K562 (cell line): ENCODE data around the gene ELF2. TPM values are rescaled to one million over a fixed set of nuclear protein-coding genes. Genes with fewer than 3 reads are reported as not detected.

ENCODE experiments used
- CTBP1 ChIP-seq: fragments of 450-650 bp; IDR thresholded peaks from 2 replicates; pipeline ENCODE4 v1.6.1; 2016; ENCODE audit warnings: borderline replicate concordance
- polyA plus RNA-seq, 8 experiments: library from polyadenylated mRNA; depleted of rRNA in 4 of 8; stranded (reverse) in 5 of 8; unstranded in 3 of 8; fragments of >200 nt; fragmentation: Nextera tagmentation in 2 of 8; fragmentation: Illumina TruSeq in 1 of 8; extraction: Ambion mirVana in 2 of 8; extraction: Trizol in 1 of 8; gene quantifications; 2 replicates each; pipeline versions ENCODE4 v1.2.1 to v1.2.3, GENCODE V29; 2011 to 2014; ENCODE audit warnings: inconsistent platforms in 1 of 8, missing spikeins in 1 of 8
- total RNA-seq, 7 experiments: library from RNA; depleted of rRNA in 6 of 7; stranded (reverse); fragments of >200 nt in 6 of 7; fragmentation: Illumina TruSeq in 2 of 7; extraction: Trizol in 2 of 7; gene quantifications; 2 replicates each; pipeline versions ENCODE4 v1.2.1 to v1.2.3, GENCODE V29; 2011 to 2021; ENCODE audit warnings: low replicate concordance in 1 of 7
- TF ChIP-seq, protein P1 (sequence below): fragments of 450-650 bp; IDR thresholded peaks from 2 replicates; pipeline ENCODE4 v1.6.1; 2016; ENCODE audit warnings: mild to moderate bottlenecking, moderate library complexity
- TF ChIP-seq, protein P2 (sequence below), 2 experiments: fragments of 450-650 bp in 1 of 2; sonication (generic) in 1 of 2; formaldehyde crosslinking in 1 of 2; IDR thresholded peaks; 2 replicates each; pipeline versions ENCODE4 v1.7.1 to v1.9.0; 2016 to 2022; ENCODE audit warnings: inconsistent platforms in 1 of 2, mild to moderate bottlenecking in 1 of 2, missing genetic modification reagents in 1 of 2

Gene ELF2
- total and polyA plus RNA-seq, 9 of the 15 experiments (the other 6 are each of a cell fraction or from before 2014, with no cell fraction given) = 9.4 to 58.7 (median 41.6) TPM

DNA sequence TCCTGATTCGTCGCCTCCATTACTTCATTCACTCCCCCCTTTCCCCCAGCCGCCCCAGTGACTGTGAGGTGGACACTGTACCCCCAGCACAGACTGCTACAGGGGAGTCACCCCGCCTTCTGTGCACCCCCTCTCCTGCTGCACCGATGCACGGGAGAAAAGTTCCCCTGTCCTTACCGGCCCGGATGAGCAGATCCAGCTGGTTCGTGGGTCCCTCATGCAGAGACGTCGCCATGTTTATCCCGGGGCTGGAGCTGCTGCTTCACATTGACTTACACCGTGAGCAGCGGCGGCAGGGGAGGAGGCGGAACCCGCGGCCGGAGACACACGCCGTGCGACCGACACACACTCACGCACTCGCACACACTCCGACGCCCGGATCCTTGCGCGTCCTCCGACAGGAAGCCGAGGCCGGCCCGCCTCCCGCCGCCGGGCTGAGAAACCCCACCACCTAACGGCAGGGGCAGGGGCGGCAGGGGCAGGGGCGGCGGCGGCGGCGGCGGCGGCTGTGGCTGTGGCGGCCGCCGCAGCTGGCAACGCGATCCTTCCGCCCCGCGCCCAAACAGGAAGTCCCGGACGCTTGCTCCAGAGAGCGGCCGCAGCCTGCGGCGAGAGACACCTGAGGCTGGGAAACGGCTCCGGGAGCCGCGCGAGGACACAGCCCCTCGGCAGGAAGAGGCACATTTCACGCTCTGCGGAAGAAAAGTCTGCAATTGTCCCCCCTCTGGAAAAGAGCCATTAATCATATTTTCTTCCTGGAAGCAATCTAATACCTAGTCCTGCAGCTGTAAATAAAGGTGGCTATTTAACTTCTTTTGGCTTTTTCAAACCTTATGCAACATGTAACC, 92.8 kb downstream of the ELF2 start (continued):
- TF ChIP-seq, protein P1, sequence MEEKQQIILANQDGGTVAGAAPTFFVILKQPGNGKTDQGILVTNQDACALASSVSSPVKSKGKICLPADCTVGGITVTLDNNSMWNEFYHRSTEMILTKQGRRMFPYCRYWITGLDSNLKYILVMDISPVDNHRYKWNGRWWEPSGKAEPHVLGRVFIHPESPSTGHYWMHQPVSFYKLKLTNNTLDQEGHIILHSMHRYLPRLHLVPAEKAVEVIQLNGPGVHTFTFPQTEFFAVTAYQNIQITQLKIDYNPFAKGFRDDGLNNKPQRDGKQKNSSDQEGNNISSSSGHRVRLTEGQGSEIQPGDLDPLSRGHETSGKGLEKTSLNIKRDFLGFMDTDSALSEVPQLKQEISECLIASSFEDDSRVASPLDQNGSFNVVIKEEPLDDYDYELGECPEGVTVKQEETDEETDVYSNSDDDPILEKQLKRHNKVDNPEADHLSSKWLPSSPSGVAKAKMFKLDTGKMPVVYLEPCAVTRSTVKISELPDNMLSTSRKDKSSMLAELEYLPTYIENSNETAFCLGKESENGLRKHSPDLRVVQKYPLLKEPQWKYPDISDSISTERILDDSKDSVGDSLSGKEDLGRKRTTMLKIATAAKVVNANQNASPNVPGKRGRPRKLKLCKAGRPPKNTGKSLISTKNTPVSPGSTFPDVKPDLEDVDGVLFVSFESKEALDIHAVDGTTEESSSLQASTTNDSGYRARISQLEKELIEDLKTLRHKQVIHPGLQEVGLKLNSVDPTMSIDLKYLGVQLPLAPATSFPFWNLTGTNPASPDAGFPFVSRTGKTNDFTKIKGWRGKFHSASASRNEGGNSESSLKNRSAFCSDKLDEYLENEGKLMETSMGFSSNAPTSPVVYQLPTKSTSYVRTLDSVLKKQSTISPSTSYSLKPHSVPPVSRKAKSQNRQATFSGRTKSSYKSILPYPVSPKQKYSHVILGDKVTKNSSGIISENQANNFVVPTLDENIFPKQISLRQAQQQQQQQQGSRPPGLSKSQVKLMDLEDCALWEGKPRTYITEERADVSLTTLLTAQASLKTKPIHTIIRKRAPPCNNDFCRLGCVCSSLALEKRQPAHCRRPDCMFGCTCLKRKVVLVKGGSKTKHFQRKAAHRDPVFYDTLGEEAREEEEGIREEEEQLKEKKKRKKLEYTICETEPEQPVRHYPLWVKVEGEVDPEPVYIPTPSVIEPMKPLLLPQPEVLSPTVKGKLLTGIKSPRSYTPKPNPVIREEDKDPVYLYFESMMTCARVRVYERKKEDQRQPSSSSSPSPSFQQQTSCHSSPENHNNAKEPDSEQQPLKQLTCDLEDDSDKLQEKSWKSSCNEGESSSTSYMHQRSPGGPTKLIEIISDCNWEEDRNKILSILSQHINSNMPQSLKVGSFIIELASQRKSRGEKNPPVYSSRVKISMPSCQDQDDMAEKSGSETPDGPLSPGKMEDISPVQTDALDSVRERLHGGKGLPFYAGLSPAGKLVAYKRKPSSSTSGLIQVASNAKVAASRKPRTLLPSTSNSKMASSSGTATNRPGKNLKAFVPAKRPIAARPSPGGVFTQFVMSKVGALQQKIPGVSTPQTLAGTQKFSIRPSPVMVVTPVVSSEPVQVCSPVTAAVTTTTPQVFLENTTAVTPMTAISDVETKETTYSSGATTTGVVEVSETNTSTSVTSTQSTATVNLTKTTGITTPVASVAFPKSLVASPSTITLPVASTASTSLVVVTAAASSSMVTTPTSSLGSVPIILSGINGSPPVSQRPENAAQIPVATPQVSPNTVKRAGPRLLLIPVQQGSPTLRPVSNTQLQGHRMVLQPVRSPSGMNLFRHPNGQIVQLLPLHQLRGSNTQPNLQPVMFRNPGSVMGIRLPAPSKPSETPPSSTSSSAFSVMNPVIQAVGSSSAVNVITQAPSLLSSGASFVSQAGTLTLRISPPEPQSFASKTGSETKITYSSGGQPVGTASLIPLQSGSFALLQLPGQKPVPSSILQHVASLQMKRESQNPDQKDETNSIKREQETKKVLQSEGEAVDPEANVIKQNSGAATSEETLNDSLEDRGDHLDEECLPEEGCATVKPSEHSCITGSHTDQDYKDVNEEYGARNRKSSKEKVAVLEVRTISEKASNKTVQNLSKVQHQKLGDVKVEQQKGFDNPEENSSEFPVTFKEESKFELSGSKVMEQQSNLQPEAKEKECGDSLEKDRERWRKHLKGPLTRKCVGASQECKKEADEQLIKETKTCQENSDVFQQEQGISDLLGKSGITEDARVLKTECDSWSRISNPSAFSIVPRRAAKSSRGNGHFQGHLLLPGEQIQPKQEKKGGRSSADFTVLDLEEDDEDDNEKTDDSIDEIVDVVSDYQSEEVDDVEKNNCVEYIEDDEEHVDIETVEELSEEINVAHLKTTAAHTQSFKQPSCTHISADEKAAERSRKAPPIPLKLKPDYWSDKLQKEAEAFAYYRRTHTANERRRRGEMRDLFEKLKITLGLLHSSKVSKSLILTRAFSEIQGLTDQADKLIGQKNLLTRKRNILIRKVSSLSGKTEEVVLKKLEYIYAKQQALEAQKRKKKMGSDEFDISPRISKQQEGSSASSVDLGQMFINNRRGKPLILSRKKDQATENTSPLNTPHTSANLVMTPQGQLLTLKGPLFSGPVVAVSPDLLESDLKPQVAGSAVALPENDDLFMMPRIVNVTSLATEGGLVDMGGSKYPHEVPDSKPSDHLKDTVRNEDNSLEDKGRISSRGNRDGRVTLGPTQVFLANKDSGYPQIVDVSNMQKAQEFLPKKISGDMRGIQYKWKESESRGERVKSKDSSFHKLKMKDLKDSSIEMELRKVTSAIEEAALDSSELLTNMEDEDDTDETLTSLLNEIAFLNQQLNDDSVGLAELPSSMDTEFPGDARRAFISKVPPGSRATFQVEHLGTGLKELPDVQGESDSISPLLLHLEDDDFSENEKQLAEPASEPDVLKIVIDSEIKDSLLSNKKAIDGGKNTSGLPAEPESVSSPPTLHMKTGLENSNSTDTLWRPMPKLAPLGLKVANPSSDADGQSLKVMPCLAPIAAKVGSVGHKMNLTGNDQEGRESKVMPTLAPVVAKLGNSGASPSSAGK = no peak
- peak; percentile 82; the same call in 1 of the 2 replicates for TF ChIP-seq CTBP1
- TF ChIP-seq, protein P2, sequence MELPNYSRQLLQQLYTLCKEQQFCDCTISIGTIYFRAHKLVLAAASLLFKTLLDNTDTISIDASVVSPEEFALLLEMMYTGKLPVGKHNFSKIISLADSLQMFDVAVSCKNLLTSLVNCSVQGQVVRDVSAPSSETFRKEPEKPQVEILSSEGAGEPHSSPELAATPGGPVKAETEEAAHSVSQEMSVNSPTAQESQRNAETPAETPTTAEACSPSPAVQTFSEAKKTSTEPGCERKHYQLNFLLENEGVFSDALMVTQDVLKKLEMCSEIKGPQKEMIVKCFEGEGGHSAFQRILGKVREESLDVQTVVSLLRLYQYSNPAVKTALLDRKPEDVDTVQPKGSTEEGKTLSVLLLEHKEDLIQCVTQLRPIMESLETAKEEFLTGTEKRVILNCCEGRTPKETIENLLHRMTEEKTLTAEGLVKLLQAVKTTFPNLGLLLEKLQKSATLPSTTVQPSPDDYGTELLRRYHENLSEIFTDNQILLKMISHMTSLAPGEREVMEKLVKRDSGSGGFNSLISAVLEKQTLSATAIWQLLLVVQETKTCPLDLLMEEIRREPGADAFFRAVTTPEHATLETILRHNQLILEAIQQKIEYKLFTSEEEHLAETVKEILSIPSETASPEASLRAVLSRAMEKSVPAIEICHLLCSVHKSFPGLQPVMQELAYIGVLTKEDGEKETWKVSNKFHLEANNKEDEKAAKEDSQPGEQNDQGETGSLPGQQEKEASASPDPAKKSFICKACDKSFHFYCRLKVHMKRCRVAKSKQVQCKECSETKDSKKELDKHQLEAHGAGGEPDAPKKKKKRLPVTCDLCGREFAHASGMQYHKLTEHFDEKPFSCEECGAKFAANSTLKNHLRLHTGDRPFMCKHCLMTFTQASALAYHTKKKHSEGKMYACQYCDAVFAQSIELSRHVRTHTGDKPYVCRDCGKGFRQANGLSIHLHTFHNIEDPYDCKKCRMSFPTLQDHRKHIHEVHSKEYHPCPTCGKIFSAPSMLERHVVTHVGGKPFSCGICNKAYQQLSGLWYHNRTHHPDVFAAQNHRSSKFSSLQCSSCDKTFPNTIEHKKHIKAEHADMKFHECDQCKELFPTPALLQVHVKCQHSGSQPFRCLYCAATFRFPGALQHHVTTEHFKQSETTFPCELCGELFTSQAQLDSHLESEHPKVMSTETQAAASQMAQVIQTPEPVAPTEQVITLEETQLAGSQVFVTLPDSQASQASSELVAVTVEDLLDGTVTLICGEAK (IDR thresholded peaks at IDR 0.05) = 0 out of 2 replicates have a peak, but pooled peaks have one; percentile 57
- TF ChIP-seq, protein P2 (CRISPR knock-in tag; IDR thresholded peaks at IDR 0.05) = no peak
